Stomach (tissue), 9 donors: ENCODE measurements around the gene GNRHR. TPM values are rescaled to one million over a fixed set of nuclear protein-coding genes. Genes with fewer than 3 reads are reported as not detected.
A peak's percentile ranks its signal among the peaks of the same experiment; 100 is the strongest.

Experiments
- DNase-seq, 2 donors: peaks; one replicate each; pipeline versions ENCODE4 v3.0.0 to v3.0.0-alpha.2; 2013 to 2019
- H3K27ac ChIP-seq, 5 donors: fragments of 200-600 bp in 4 of 5; sonication (generic) in 4 of 5; one replicate each; pipeline ENCODE4 v1.5.1; 2013 to 2019; ENCODE audit warnings: mild to moderate bottlenecking in 1 of 5, moderate library complexity in 1 of 5
- H3K27me3 ChIP-seq, 3 donors: fragments of 200-600 bp; sonication (generic); one replicate each; pipeline ENCODE4 v1.5.1; 2017 to 2019; ENCODE audit warnings: mixed run types in 1 of 3
- H3K36me3 ChIP-seq, 4 donors: fragments of 200-600 bp; sonication (generic); 1 replicate in 3 of 4; 2 replicates in 1 of 4; pipeline ENCODE4 v1.5.1; 2016 to 2019
- H3K4me1 ChIP-seq, 4 donors: fragments of 200-600 bp; sonication (generic); one replicate each; pipeline ENCODE4 v1.5.1; 2016 to 2019
- H3K4me3 ChIP-seq, 4 donors: fragments of 200-600 bp; sonication (generic) in 3 of 4; one replicate each; pipeline ENCODE4 v1.5.1; 2016 to 2019; ENCODE audit warnings: mild to moderate bottlenecking in 1 of 4
- H3K9me3 ChIP-seq, 4 donors: fragments of 200-600 bp; sonication (generic); one replicate each; pipeline ENCODE4 v1.5.1; 2016 to 2019
- CTCF ChIP-seq, 7 experiments: fragments of 450-650 bp in 4 of 7; fragments of 200-600 bp in 3 of 7; sonication (generic) in 3 of 7; IDR thresholded peaks; one replicate each; pipeline ENCODE4 v1.5.1; 2016 to 2019; ENCODE audit warnings: antibody characterized with exemption in 7 of 7, control low read depth in 2 of 7, mild to moderate bottlenecking in 1 of 7
- EP300 ChIP-seq: sonication (generic); formaldehyde crosslinking; IDR thresholded peaks from one replicate; pipeline ENCODE4 v1.6.1; 2017; ENCODE audit warnings: antibody characterized with exemption
- POLR2A ChIP-seq, 4 donors: fragments of 450-650 bp; IDR thresholded peaks; one replicate each; pipeline ENCODE4 v1.6.1; 2016; ENCODE audit warnings: antibody characterized with exemption in 4 of 4, control low read depth in 2 of 4, mild to moderate bottlenecking in 1 of 4, moderate library complexity in 1 of 4
- POLR2AphosphoS5 ChIP-seq, 3 donors: sonication (generic); formaldehyde crosslinking; IDR thresholded peaks; one replicate each; pipeline ENCODE4 v1.6.1; 2016; ENCODE audit warnings: antibody characterized with exemption in 3 of 3
- WGBS, 5 donors: extraction: QIAGEN DNeasy Blood & Tissue Kit in 3 of 5; methylation state at CpG; one replicate each; pipeline versions ENCODE4 v1.1.5 to v1.1.7; 2013 to 2018; 5-methylcytosine and 5-hydroxymethylcytosine counted together
- intact Hi-C: fragments of 100-400 bp; cut with DNase I; formaldehyde crosslinking; loops from one replicate; pipeline ENCODE4 v1.15.1; 2023; ENCODE audit warnings: low total_unique reads
- polyA plus RNA-seq, 3 donors: library from polyadenylated mRNA; stranded (reverse); fragments of 200-250 nt; gene quantifications; one replicate each; pipeline ENCODE4 v1.2.3, GENCODE V29; 2013
- total RNA-seq, 5 donors: library from RNA; depleted of rRNA; stranded (reverse); fragments of >200 nt; gene quantifications; one replicate each; pipeline versions ENCODE4 v1.1.0 to v1.2.3, GENCODE V29; 2014 to 2016
- donor health status: healthy with polysubstance abuse.
- donor health status: Bipolar disorder and iron deficiency.
- donor health status: healthy.

Gene GNRHR
- total and polyA plus RNA-seq, 8 donors = not detected

- peak in 1 of 2 donors; percentile 45 for DNase-seq
- Histone ChIP-seq H3K36me3 (no peaks in the 10 kb centered on the region), H3K9me3 (no peaks in the 10 kb centered on the region), H3K4me1 (no peaks in the 10 kb centered on the region), H3K27me3 (no peaks in the 10 kb centered on the region), H3K4me3 (no peak overlapping the region), H3K27ac (no peak overlapping the region)
- TF ChIP-seq POLR2A (IDR thresholded peaks at IDR 0.05) (no peak), POLR2AphosphoS5 (IDR thresholded peaks at IDR 0.05) (no peak), CTCF (IDR thresholded peaks at IDR 0.05) (peak in 4 of 7 experiments; percentile 5 to 70 (median 40))
- intact Hi-C loops = no loop called here
- WGBS, 5 donors = 60 to 66% (median 63%) methylated on average over 5 of the region's 5 CpGs
These were observed 7.2 kb downstream of the GNRHR start for GRCh38 chr4:67746797-67747495.

GRCh38 chr4:67744561-67745283 is 9.5 kb downstream of the GNRHR start:
- Histone ChIP-seq H3K4me3 (no peak overlapping the region), H3K36me3 (no peaks in the 10 kb centered on the region), H3K27me3 (no peaks in the 10 kb centered on the region), H3K4me1 (no peaks in the 10 kb centered on the region), H3K27ac (no peak overlapping the region), H3K9me3 (no peaks in the 10 kb centered on the region)
- WGBS, 5 donors = 59 to 73% (median 67%) methylated on average over 4 of the region's 4 CpGs
- TF ChIP-seq EP300 (no peak), POLR2A (IDR thresholded peaks at IDR 0.05) (no peak), CTCF (IDR thresholded peaks at IDR 0.05) (no peak), POLR2AphosphoS5 (IDR thresholded peaks at IDR 0.05) (no peak)
- intact Hi-C loops = no loop called here
- DNase-seq = no peak

GRCh38 chr4:67743194-67743593 is 11.0 kb downstream of the GNRHR start:
- Histone ChIP-seq H3K27me3 (no peaks in the 10 kb centered on the region), H3K36me3 (no peaks in the 10 kb centered on the region), H3K9me3 (no peaks in the 10 kb centered on the region), H3K4me1 (no peaks in the 10 kb centered on the region), H3K27ac (no peak overlapping the region), H3K4me3 (no peak overlapping the region)
- no peak for DNase-seq
- TF ChIP-seq POLR2AphosphoS5 (IDR thresholded peaks at IDR 0.05) (no peak), POLR2A (IDR thresholded peaks at IDR 0.05) (no peak), EP300 (no peak), CTCF (IDR thresholded peaks at IDR 0.05) (no peak)
- 93 to 96% (median 95%) methylated on average over 3 of the region's 3 CpGs for WGBS, 5 donors
- intact Hi-C loops = no loop called here

GRCh38 chr4:67736262-67736661 is 17.9 kb downstream of the GNRHR start:
- H3K27me3 ChIP-seq = no peaks in the 10 kb centered on the region
- DNase-seq = no peak
- intact Hi-C loops = no loop called here
- H3K4me1 ChIP-seq = no peaks in the 10 kb centered on the region
- no peaks in the 10 kb centered on the region for H3K9me3 ChIP-seq
- no peak for TF ChIP-seq CTCF (IDR thresholded peaks at IDR 0.05)
- TF ChIP-seq POLR2AphosphoS5 (IDR thresholded peaks at IDR 0.05) = no peak
- no peak for TF ChIP-seq POLR2A (IDR thresholded peaks at IDR 0.05)
- no peak for TF ChIP-seq EP300
- 93 to 100% (median 98%) methylated on average over 1 of the region's 1 CpG for WGBS, 5 donors
- peaks cover 0 to 5% (median 1%) of the 10 kb centered on the region in 4 donors for H3K36me3 ChIP-seq
- H3K27ac ChIP-seq = no peak overlapping the region
- no peak overlapping the region for H3K4me3 ChIP-seq
